Mesendoderm (in vitro differentiated cells): ENCODE measurements around the gene TTC17.

Source experiments
- DNase-seq: peaks from one replicate; pipeline ENCODE4 v3.0.0; 2013
- H2AK5ac ChIP-seq: 2 replicates; pipeline ENCODE4 v1.6.1; 2013; ENCODE audit warnings: low read length, inconsistent platforms
- H2BK120ac ChIP-seq: 2 replicates; pipeline ENCODE4 v1.6.1; 2013; ENCODE audit warnings: low read depth, mild to moderate bottlenecking, low read length, moderate library complexity, mixed read lengths
- H2BK15ac ChIP-seq: replicated peaks from 2 replicates; pipeline ENCODE4 v1.6.1; 2013; ENCODE audit warnings: low read depth, mild to moderate bottlenecking, moderate library complexity
- H2BK5ac ChIP-seq: 2 replicates; pipeline ENCODE4 v1.6.1; 2013; ENCODE audit warnings: low read length, inconsistent platforms
- H3K18ac ChIP-seq: 2 replicates; pipeline ENCODE4 v1.6.1; 2013; ENCODE audit warnings: mild to moderate bottlenecking, low read length, mixed read lengths
- H3K23ac ChIP-seq: one replicate; pipeline ENCODE4 v1.6.1; 2013; ENCODE audit warnings: low read length
- H3K27ac ChIP-seq: 2 replicates; pipeline ENCODE4 v1.5.1; 2013; ENCODE audit warnings: low read depth, mild to moderate bottlenecking, inconsistent platforms, low read length, moderate library complexity
- H3K27me3 ChIP-seq: 2 replicates; pipeline ENCODE4 v1.6.1; 2013; ENCODE audit warnings: low read length, control low read depth, mild to moderate bottlenecking, inconsistent platforms; ENCODE audit not compliant: insufficient read depth, poor library complexity
- H3K36me3 ChIP-seq: 2 replicates; pipeline ENCODE4 v1.6.1; 2013; ENCODE audit warnings: low read length, inconsistent platforms; ENCODE audit not compliant: control insufficient read depth, insufficient read depth
- H3K4ac ChIP-seq: one replicate; pipeline ENCODE4 v1.6.1; 2013; ENCODE audit warnings: low read depth, mild to moderate bottlenecking, low read length, moderate library complexity
- H3K4me1 ChIP-seq: 2 replicates; pipeline ENCODE4 v1.6.1; 2013; ENCODE audit warnings: low read depth, low read length, inconsistent platforms; ENCODE audit not compliant: control insufficient read depth
- H3K4me2 ChIP-seq: 2 replicates; pipeline ENCODE4 v1.6.1; 2013; ENCODE audit warnings: low read length
- H3K4me3 ChIP-seq: 2 replicates; pipeline ENCODE4 v1.5.1; 2013; ENCODE audit warnings: mild to moderate bottlenecking, low read length
- H3K56ac ChIP-seq: one replicate; pipeline ENCODE4 v1.6.1; 2013; ENCODE audit warnings: low read length
- H3K79me1 ChIP-seq: 2 replicates; pipeline ENCODE4 v1.6.1; 2013; ENCODE audit warnings: low read length, inconsistent platforms
- H3K79me2 ChIP-seq: 2 replicates; pipeline ENCODE4 v1.6.1; 2013; ENCODE audit warnings: mild to moderate bottlenecking, low read length; ENCODE audit not compliant: control insufficient read depth, insufficient read depth
- H3K9ac ChIP-seq: 2 replicates; pipeline ENCODE4 v1.6.1; 2013; ENCODE audit warnings: low read length, inconsistent platforms
- H4K5ac ChIP-seq: one replicate; pipeline ENCODE4 v1.6.1; 2013; ENCODE audit warnings: low read length
- H4K8ac ChIP-seq: one replicate; pipeline ENCODE4 v1.6.1; 2013; ENCODE audit warnings: low read depth, mild to moderate bottlenecking, control low read depth, low read length, moderate library complexity
- WGBS: extraction: QIAGEN DNeasy Blood & Tissue Kit; methylation state at CpG from one replicate; pipeline ENCODE4 v1.1.7; 2013; ENCODE audit warnings: low lambda C conversion rate, missing lambda C conversion rate; ENCODE audit not compliant: insufficient coverage; ENCODE audit errors: extremely low coverage; 5-methylcytosine and 5-hydroxymethylcytosine counted together

Gene TTC17

DNA sequence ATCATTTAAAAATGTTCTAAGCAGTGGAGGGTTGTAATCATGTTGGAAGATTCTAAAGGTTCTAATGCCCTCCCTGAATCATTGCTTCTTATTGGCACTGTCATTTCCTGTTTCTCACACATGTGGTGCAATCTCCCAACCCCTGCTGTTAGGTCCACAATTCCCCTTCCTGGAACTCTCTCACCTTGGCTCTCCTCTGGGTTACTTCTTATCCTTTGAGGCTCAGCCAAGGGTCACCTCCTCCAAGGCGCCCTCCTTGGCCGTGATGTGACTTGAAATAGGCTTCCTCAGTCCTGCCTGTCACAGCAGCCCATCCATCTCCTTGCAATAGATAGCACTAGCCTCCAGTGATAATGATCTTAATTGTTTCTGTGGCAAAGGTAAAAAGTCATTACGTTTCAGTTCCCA, 149.8 kb downstream of the TTC17 start:
- no peaks in the 10 kb centered on the region for H3K79me1 ChIP-seq
- no CpG with 5 or more reads among the region's 3 CpGs for WGBS

GRCh38 chr11:43511959-43512358, 153.2 kb downstream of the TTC17 start:
- Histone ChIP-seq H3K4me3 (no peak overlapping the region), H3K27me3 (no peaks in the 10 kb centered on the region), H3K18ac (no peak overlapping the region), H3K36me3 (no peaks in the 10 kb centered on the region), H3K4me1 (peaks cover 4% of the 10 kb centered on the region), H4K8ac (no peak overlapping the region), H3K79me1 (no peaks in the 10 kb centered on the region), H3K27ac (no peak overlapping the region), H4K5ac (no peak overlapping the region), H3K4ac (no peak overlapping the region), H2BK5ac (no peak overlapping the region), H3K4me2 (no peak overlapping the region), H3K79me2 (no peaks in the 10 kb centered on the region), H2AK5ac (no peak overlapping the region), H3K9ac (no peak overlapping the region), H3K23ac (no peak overlapping the region), H2BK120ac (no peak overlapping the region), H3K56ac (no peak overlapping the region), H2BK15ac (no peak overlapping the region)
- no CpG with 5 or more reads among the region's 6 CpGs for WGBS
- no peak for DNase-seq

More for the DNA sequence above, 149.8 kb downstream of the TTC17 start:
- H2BK120ac ChIP-seq: no peak overlapping the region
- H2AK5ac ChIP-seq: no peak overlapping the region
- H2BK15ac ChIP-seq: no peak overlapping the region
- H3K36me3 ChIP-seq: no peaks in the 10 kb centered on the region
- H3K79me2 ChIP-seq: no peaks in the 10 kb centered on the region
- H3K4me2 ChIP-seq: no peak overlapping the region
- DNase-seq: peak; percentile 72
- no peak overlapping the region for H3K4ac ChIP-seq
- H3K4me3 ChIP-seq: no peak overlapping the region
- H3K4me1 ChIP-seq: peaks cover 4% of the 10 kb centered on the region
- no peak overlapping the region for H3K23ac ChIP-seq
- H3K18ac ChIP-seq: no peak overlapping the region
- no peak overlapping the region for H3K27ac ChIP-seq
- no peak overlapping the region for H4K8ac ChIP-seq
- H3K56ac ChIP-seq: no peak overlapping the region
- no peaks in the 10 kb centered on the region for H3K27me3 ChIP-seq
- H3K9ac ChIP-seq: no peak overlapping the region
- no peak overlapping the region for H4K5ac ChIP-seq
- no peak overlapping the region for H2BK5ac ChIP-seq

DNA sequence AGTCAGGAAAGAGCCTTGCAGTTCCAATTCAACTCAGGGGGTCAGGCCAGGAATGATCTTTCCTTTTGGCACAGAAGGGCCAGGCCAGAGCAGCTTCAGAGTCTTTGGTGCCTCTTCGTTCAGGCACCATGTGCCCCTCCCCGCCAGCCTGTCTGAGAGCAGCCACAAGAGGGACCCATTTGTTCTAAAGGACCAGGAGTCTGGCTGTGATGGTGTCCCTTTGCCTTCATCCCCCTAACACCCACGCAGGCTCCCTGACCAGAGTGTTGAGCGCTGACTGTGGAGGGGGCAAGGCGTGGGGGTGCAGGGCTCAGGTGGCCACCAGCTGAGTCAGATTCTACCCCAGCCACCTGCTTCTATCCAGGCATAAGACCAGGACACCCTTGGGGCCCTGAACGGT, 156.4 kb downstream of the TTC17 start:
- no CpG with 5 or more reads among the region's 6 CpGs for WGBS
- no peak overlapping the region for H2BK15ac ChIP-seq
- H3K4me1 ChIP-seq: no peaks in the 10 kb centered on the region
- no peak overlapping the region for H3K4me2 ChIP-seq
- no peak overlapping the region for H2BK5ac ChIP-seq
- H3K27me3 ChIP-seq: no peaks in the 10 kb centered on the region
- no peak overlapping the region for H2AK5ac ChIP-seq
- no peak overlapping the region for H3K18ac ChIP-seq
- no peaks in the 10 kb centered on the region for H3K36me3 ChIP-seq
- no peak overlapping the region for H3K23ac ChIP-seq
- no peaks in the 10 kb centered on the region for H3K79me2 ChIP-seq
- no peak overlapping the region for H3K56ac ChIP-seq
- no peak overlapping the region for H3K4me3 ChIP-seq
- no peak overlapping the region for H4K5ac ChIP-seq
- no peaks in the 10 kb centered on the region for H3K79me1 ChIP-seq
- H3K4ac ChIP-seq: no peak overlapping the region
- H4K8ac ChIP-seq: no peak overlapping the region
- no peak overlapping the region for H3K9ac ChIP-seq
- no peak overlapping the region for H3K27ac ChIP-seq
- H2BK120ac ChIP-seq: no peak overlapping the region
- peak; percentile 53 for DNase-seq

DNA sequence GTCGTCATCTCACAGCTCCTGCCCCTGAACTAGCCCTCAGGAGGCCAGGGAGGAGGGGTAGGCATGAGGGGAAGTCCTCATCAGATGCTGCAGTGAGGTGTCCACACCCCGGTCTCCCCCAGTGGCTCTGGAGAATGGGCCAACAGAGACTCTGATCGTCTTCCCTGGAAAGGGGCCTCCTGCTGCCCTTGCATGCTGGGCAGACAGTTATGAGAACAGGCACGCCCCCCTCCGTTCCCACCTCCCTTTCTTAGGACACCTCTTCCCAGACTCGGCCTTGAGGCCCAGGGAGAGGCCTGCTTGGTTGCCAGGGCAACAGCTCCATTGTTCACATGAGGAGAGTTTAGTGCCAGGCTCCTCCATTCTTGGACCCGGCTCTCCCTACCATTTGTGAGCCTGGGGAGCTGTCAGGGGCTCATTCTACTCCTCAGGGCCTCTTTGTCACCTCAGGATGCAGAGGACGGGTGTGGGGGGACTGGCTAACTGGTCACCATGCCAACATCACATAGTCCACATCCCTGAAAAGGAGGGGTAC, 157.7 kb downstream of the TTC17 start:
- Histone ChIP-seq H3K27ac (no peak overlapping the region), H3K79me1 (no peaks in the 10 kb centered on the region), H4K8ac (no peak overlapping the region), H3K23ac (no peak overlapping the region), H4K5ac (no peak overlapping the region), H3K4ac (no peak overlapping the region), H3K79me2 (no peaks in the 10 kb centered on the region), H3K18ac (no peak overlapping the region), H2BK5ac (no peak overlapping the region), H3K56ac (no peak overlapping the region), H3K9ac (no peak overlapping the region), H3K4me2 (no peak overlapping the region), H2AK5ac (no peak overlapping the region), H3K27me3 (no peaks in the 10 kb centered on the region), H3K4me1 (no peaks in the 10 kb centered on the region), H3K4me3 (no peak overlapping the region), H2BK120ac (no peak overlapping the region), H3K36me3 (no peaks in the 10 kb centered on the region), H2BK15ac (no peak overlapping the region)
- DNase-seq: peak; percentile 45
- no CpG with 5 or more reads among the region's 8 CpGs for WGBS

- H3K18ac ChIP-seq: no peak overlapping the region
- H3K23ac ChIP-seq: no peak overlapping the region
- no peak overlapping the region for H3K9ac ChIP-seq
- H3K4me3 ChIP-seq: no peak overlapping the region
- H2BK5ac ChIP-seq: no peak overlapping the region
- H4K8ac ChIP-seq: no peak overlapping the region
- H2BK15ac ChIP-seq: no peak overlapping the region
- no peaks in the 10 kb centered on the region for H3K36me3 ChIP-seq
- no peak overlapping the region for H4K5ac ChIP-seq
- H2BK120ac ChIP-seq: no peak overlapping the region
- no peak overlapping the region for H3K27ac ChIP-seq
- no peaks in the 10 kb centered on the region for H3K4me1 ChIP-seq
- no peaks in the 10 kb centered on the region for H3K27me3 ChIP-seq
- no peak overlapping the region for H3K4me2 ChIP-seq
- no peak overlapping the region for H3K56ac ChIP-seq
- H3K4ac ChIP-seq: no peak overlapping the region
- no peak overlapping the region for H2AK5ac ChIP-seq
- DNase-seq: no peak
- no peaks in the 10 kb centered on the region for H3K79me1 ChIP-seq
- no peaks in the 10 kb centered on the region for H3K79me2 ChIP-seq
- no CpG with 5 or more reads among the region's 2 CpGs for WGBS
Measured at GRCh38 chr11:43517518-43517917, 158.8 kb downstream of the TTC17 start.

GRCh38 chr11:43518408-43519160, 159.9 kb downstream of the TTC17 start:
- Histone ChIP-seq H2BK5ac (no peak overlapping the region), H3K18ac (no peak overlapping the region), H4K8ac (no peak overlapping the region), H3K4me2 (no peak overlapping the region), H3K9ac (no peak overlapping the region), H3K4me1 (no peaks in the 10 kb centered on the region), H2BK15ac (no peak overlapping the region), H3K79me1 (no peaks in the 10 kb centered on the region), H3K4ac (no peak overlapping the region), H3K56ac (no peak overlapping the region), H2BK120ac (no peak overlapping the region), H3K27ac (no peak overlapping the region), H4K5ac (no peak overlapping the region), H3K4me3 (no peak overlapping the region), H3K79me2 (no peaks in the 10 kb centered on the region), H3K23ac (no peak overlapping the region), H3K27me3 (no peaks in the 10 kb centered on the region), H2AK5ac (no peak overlapping the region), H3K36me3 (no peaks in the 10 kb centered on the region)
- no CpG with 5 or more reads among the region's 9 CpGs for WGBS
- DNase-seq: no peak
